ENCODE results near the gene DACT3. TPM values are rescaled to one million over a fixed set of nuclear protein-coding genes. Genes with fewer than 3 reads are reported as not detected.
"Not testable (repeated sequence)": the region's sequence is repeated elsewhere in the genome, so short reads cannot be mapped to it uniquely, and the experiment has no call there.

Gene DACT3
- total and polyA plus RNA-seq, 3 experiments from 2014 or later, result 2.5 TPM; not detected in 1

- H3K36me3 Mint-ChIP-seq, POLR2A ChIA-PET: not testable (repeated sequence)
- CTCF ChIA-PET, result interaction anchor here (1.2 kb wide), 1 partner anchor 16 kb away, joined by 3 read pairs; no protein-coding TSS in a partner anchor
These were observed 32.0 kb downstream of the DACT3 start for GRCh38 chr19:46628970-46629369.

GRCh38 chr19:46626446-46626845 lies 34.5 kb downstream of the DACT3 start:
- Histone ChIP-seq H3K27me3 (ENCODE audit: insufficient read depth, low read length, poor library complexity, severe bottlenecking) (no peaks in the 10 kb centered on the region), H3K9me3 (ENCODE audit: low read length) (no peaks in the 10 kb centered on the region), H3K4me1 (ENCODE audit: insufficient read depth, low read length) (peaks cover 19% of the 10 kb centered on the region), H3K36me3 (ENCODE audit: insufficient read depth, low read length) (no peaks in the 10 kb centered on the region), H3K4me3 (ENCODE audit: low read length) (no peak overlapping the region), H3K27ac (ENCODE audit: low read depth, low read length) (no peak overlapping the region)
- no peaks in the 10 kb centered on the region for H3K9me3 Mint-ChIP-seq
- peaks cover 4 to 33% of the 10 kb centered on the region in 2 donors for H3K27me3 Mint-ChIP-seq
- no peaks in the 10 kb centered on the region for H3K36me3 Mint-ChIP-seq
- peaks cover 0 to 8% (median 1%) of the 10 kb centered on the region in 3 donors for H3K4me1 Mint-ChIP-seq
- CTCF ChIA-PET, result interaction anchor here (1.4 kb wide), 1 partner anchor 11 kb away, joined by 3 read pairs; no protein-coding TSS in a partner anchor
- no peak overlapping the region for H3K27ac Mint-ChIP-seq
- POLR2A ChIA-PET, result interaction anchor here (1.1 kb wide), 1 partner anchor 26 kb away, joined by 3 read pairs; no protein-coding TSS in a partner anchor
- no peak overlapping the region for H3K4me3 Mint-ChIP-seq
- no peak for DNase-seq

More at GRCh38 chr19:46628970-46629369, 32.0 kb downstream of the DACT3 start:
- Mint-ChIP-seq H3K27me3 (peaks cover 12 to 47% of the 10 kb centered on the region in 2 donors), H3K4me1 (peaks cover 11 to 15% (median 12%) of the 10 kb centered on the region in 3 donors)
- DNase-seq; H3K9me3 ChIP-seq (ENCODE audit: low read length); H3K9me3 Mint-ChIP-seq; H3K4me3 ChIP-seq (ENCODE audit: low read length); H3K4me3 Mint-ChIP-seq; H3K27me3 ChIP-seq (ENCODE audit: insufficient read depth, low read length, poor library complexity, severe bottlenecking); H3K27ac Mint-ChIP-seq; H3K36me3 ChIP-seq (ENCODE audit: insufficient read depth, low read length); H3K27ac ChIP-seq (ENCODE audit: low read depth, low read length): not testable (repeated sequence)
- peaks cover 19% of the 10 kb centered on the region for H3K4me1 ChIP-seq (ENCODE audit: insufficient read depth, low read length)

GRCh38 chr19:46625731-46626130 lies 35.3 kb downstream of the DACT3 start:
- POLR2A ChIA-PET, result interaction anchor here (1.1 kb wide), 1 partner anchor 25 kb away, joined by 3 read pairs; no protein-coding TSS in a partner anchor

GRCh38 chr19:46624958-46625661 lies 35.9 kb downstream of the DACT3 start, which contains the start of gene PTGIR:
PTGIR (minus strand) TSS chr19:46625089; CDS start chr19:46624225, 864 bp downstream.
- H3K27me3 ChIP-seq (ENCODE audit: insufficient read depth, low read length, poor library complexity, severe bottlenecking), result no peaks in the 10 kb centered on the region
- H3K4me1 Mint-ChIP-seq, result peaks cover 1 to 12% (median 2%) of the 10 kb centered on the region in 3 donors
- no peaks in the 10 kb centered on the region for H3K9me3 Mint-ChIP-seq
- H3K27ac Mint-ChIP-seq, result peak within 1 kb of the TSS in 3 of 8 donors; percentile 8 to 38 (median 29)
- H3K9me3 ChIP-seq (ENCODE audit: low read length), result no peaks in the 10 kb centered on the region
- no peaks in the 10 kb centered on the region for H3K36me3 ChIP-seq (ENCODE audit: insufficient read depth, low read length)
- CTCF ChIA-PET, result interaction anchor here (0.9 kb wide), 1 partner anchor 11 kb away, joined by 4 read pairs; no protein-coding TSS in a partner anchor
- DNase-seq, result no peak
- POLR2A ChIA-PET, result interaction anchor here (1.1 kb wide), 1 partner anchor 25 kb away, joined by 3 read pairs; no protein-coding TSS in a partner anchor
- peaks cover 32% of the 10 kb centered on the region for H3K4me1 ChIP-seq (ENCODE audit: insufficient read depth, low read length)
- H3K36me3 Mint-ChIP-seq, result no peaks in the 10 kb centered on the region
- H3K4me3 ChIP-seq (ENCODE audit: low read length), result no peak within 1 kb of the TSS
- H3K27me3 Mint-ChIP-seq, result peaks cover 2 to 28% of the 10 kb centered on the region in 2 donors
- peak within 1 kb of the TSS in 1 of 7 donors; percentile 32 for H3K4me3 Mint-ChIP-seq
- H3K27ac ChIP-seq (ENCODE audit: low read depth, low read length), result no peak within 1 kb of the TSS

More at GRCh38 chr19:46625731-46626130, 35.3 kb downstream of the DACT3 start:
- H3K4me3 Mint-ChIP-seq, result no peak overlapping the region
- no peaks in the 10 kb centered on the region for H3K9me3 ChIP-seq (ENCODE audit: low read length)
- peaks cover 26% of the 10 kb centered on the region for H3K4me1 ChIP-seq (ENCODE audit: insufficient read depth, low read length)
- H3K36me3 ChIP-seq (ENCODE audit: insufficient read depth, low read length), result no peaks in the 10 kb centered on the region
- H3K36me3 Mint-ChIP-seq, result no peaks in the 10 kb centered on the region
- peaks cover 4 to 28% of the 10 kb centered on the region in 2 donors for H3K27me3 Mint-ChIP-seq
- H3K27ac ChIP-seq (ENCODE audit: low read depth, low read length), result no peak overlapping the region
- H3K4me3 ChIP-seq (ENCODE audit: low read length), result no peak overlapping the region
- no peaks in the 10 kb centered on the region for H3K27me3 ChIP-seq (ENCODE audit: insufficient read depth, low read length, poor library complexity, severe bottlenecking)
- CTCF ChIA-PET, result no interaction called here
- H3K9me3 Mint-ChIP-seq, result no peaks in the 10 kb centered on the region
- no peak for DNase-seq
- peaks cover 0 to 8% (median 2%) of the 10 kb centered on the region in 3 donors for H3K4me1 Mint-ChIP-seq
- H3K27ac Mint-ChIP-seq, result no peak overlapping the region

- Mint-ChIP-seq H3K36me3 (no peaks in the 10 kb centered on the region), H3K4me1 (peaks cover 5 to 20% (median 8%) of the 10 kb centered on the region in 3 donors), H3K27me3 (peaks cover 2 to 24% of the 10 kb centered on the region in 2 donors), H3K4me3 (peak overlapping the region in 1 of 7 donors; percentile 32), H3K27ac (peak overlapping the region in 1 of 8 donors; percentile 29), H3K9me3 (no peaks in the 10 kb centered on the region)
- DNase-seq, result no peak
- H3K4me3 ChIP-seq (ENCODE audit: low read length), result no peak overlapping the region
- no peaks in the 10 kb centered on the region for H3K27me3 ChIP-seq (ENCODE audit: insufficient read depth, low read length, poor library complexity, severe bottlenecking)
- no peaks in the 10 kb centered on the region for H3K36me3 ChIP-seq (ENCODE audit: insufficient read depth, low read length)
- no peaks in the 10 kb centered on the region for H3K9me3 ChIP-seq (ENCODE audit: low read length)
- ChIA-PET CTCF (interaction anchor here (0.9 to 2.0 kb wide), 2 partner anchors 10 kb away, joined by 4 to 8 read pairs; no protein-coding TSS in a partner anchor), POLR2A (no interaction called here)
- peaks cover 42% of the 10 kb centered on the region for H3K4me1 ChIP-seq (ENCODE audit: insufficient read depth, low read length)
- H3K27ac ChIP-seq (ENCODE audit: low read depth, low read length), result no peak overlapping the region
These were observed 37.0 kb downstream of the DACT3 start for GRCh38 chr19:46623915-46624502.

GRCh38 chr19:46622118-46622446 lies 38.9 kb downstream of the DACT3 start:
- H3K4me3 Mint-ChIP-seq, result no peak overlapping the region
- peaks cover 0 to 19% of the 10 kb centered on the region in 2 donors for H3K27me3 Mint-ChIP-seq
- H3K27ac Mint-ChIP-seq, result peak overlapping the region in 1 of 8 donors; percentile 9
- Histone ChIP-seq H3K4me3 (ENCODE audit: low read length) (no peak overlapping the region), H3K27ac (ENCODE audit: low read depth, low read length) (no peak overlapping the region), H3K9me3 (ENCODE audit: low read length) (no peaks in the 10 kb centered on the region), H3K36me3 (ENCODE audit: insufficient read depth, low read length) (no peaks in the 10 kb centered on the region), H3K27me3 (ENCODE audit: insufficient read depth, low read length, poor library complexity, severe bottlenecking) (no peaks in the 10 kb centered on the region), H3K4me1 (ENCODE audit: insufficient read depth, low read length) (peaks cover 56% of the 10 kb centered on the region)
- peak in 1 of 5 donors; percentile 9 for DNase-seq
- ChIA-PET CTCF (interaction anchor here (2.0 kb wide), 1 partner anchor 8 kb away, joined by 8 read pairs; no protein-coding TSS in a partner anchor), POLR2A (no interaction called here)
- no peaks in the 10 kb centered on the region for H3K9me3 Mint-ChIP-seq
- no peaks in the 10 kb centered on the region for H3K36me3 Mint-ChIP-seq
- H3K4me1 Mint-ChIP-seq, result peaks cover 5 to 26% (median 8%) of the 10 kb centered on the region in 3 donors

- peaks cover 63% of the 10 kb centered on the region for H3K4me1 ChIP-seq (ENCODE audit: insufficient read depth, low read length)
- no peak overlapping the region for H3K4me3 ChIP-seq (ENCODE audit: low read length)
- no peaks in the 10 kb centered on the region for H3K36me3 ChIP-seq (ENCODE audit: insufficient read depth, low read length)
- Mint-ChIP-seq H3K27ac (peak overlapping the region in 3 of 8 donors; percentile 42 to 69 (median 54)), H3K9me3 (no peaks in the 10 kb centered on the region), H3K27me3 (peaks cover 0 to 18% of the 10 kb centered on the region in 2 donors), H3K36me3 (no peaks in the 10 kb centered on the region), H3K4me3 (no peak overlapping the region), H3K4me1 (peaks cover 10 to 32% (median 14%) of the 10 kb centered on the region in 3 donors)
- POLR2A ChIA-PET, result no interaction called here
- CTCF ChIA-PET, result interaction anchor here (1.2 to 2.0 kb wide), 2 partner anchors 8 to 9 kb away, joined by 4 to 8 read pairs; no protein-coding TSS in a partner anchor
- no peaks in the 10 kb centered on the region for H3K27me3 ChIP-seq (ENCODE audit: insufficient read depth, low read length, poor library complexity, severe bottlenecking)
- H3K9me3 ChIP-seq (ENCODE audit: low read length), result no peaks in the 10 kb centered on the region
- peak in 1 of 5 donors; percentile 40 for DNase-seq
- no peak overlapping the region for H3K27ac ChIP-seq (ENCODE audit: low read depth, low read length)
These were observed 39.5 kb downstream of the DACT3 start for GRCh38 chr19:46621191-46622117.
